Measurements from ENCODE around the gene CFAP73. TPM values are rescaled to one million over a fixed set of nuclear protein-coding genes. Genes with fewer than 3 reads are reported as not detected.

Gene CFAP73
- total RNA-seq, 3 donors from 2014 or later (not counting 1 experiment from before 2014, with no cell fraction given): not detected

- Histone ChIP-seq H3K4me1 (ENCODE audit: control insufficient read depth, insufficient read depth, low read length) (peaks cover 18% of the 10 kb centered on the region), H3K27ac (ENCODE audit: low read length) (no peak overlapping the region), H3K4me3 (ENCODE audit: low read length) (no peak overlapping the region), H3K9me3 (ENCODE audit: control insufficient read depth, insufficient read depth, low read length) (no peaks in the 10 kb centered on the region), H3K36me3 (ENCODE audit: control insufficient read depth, insufficient read depth, low read length) (no peaks in the 10 kb centered on the region), H3K27me3 (ENCODE audit: control insufficient read depth, insufficient read depth, low read length) (no peaks in the 10 kb centered on the region)
- H3K4me1 Mint-ChIP-seq: peaks cover 0 to 5% of the 10 kb centered on the region in 2 donors
- intact Hi-C loops (cut with micrococcal nuclease): no loop called here
- H3K4me3 Mint-ChIP-seq: no peak overlapping the region
- H3K36me3 Mint-ChIP-seq: no peaks in the 10 kb centered on the region
- TF ChIP-seq, protein P1, sequence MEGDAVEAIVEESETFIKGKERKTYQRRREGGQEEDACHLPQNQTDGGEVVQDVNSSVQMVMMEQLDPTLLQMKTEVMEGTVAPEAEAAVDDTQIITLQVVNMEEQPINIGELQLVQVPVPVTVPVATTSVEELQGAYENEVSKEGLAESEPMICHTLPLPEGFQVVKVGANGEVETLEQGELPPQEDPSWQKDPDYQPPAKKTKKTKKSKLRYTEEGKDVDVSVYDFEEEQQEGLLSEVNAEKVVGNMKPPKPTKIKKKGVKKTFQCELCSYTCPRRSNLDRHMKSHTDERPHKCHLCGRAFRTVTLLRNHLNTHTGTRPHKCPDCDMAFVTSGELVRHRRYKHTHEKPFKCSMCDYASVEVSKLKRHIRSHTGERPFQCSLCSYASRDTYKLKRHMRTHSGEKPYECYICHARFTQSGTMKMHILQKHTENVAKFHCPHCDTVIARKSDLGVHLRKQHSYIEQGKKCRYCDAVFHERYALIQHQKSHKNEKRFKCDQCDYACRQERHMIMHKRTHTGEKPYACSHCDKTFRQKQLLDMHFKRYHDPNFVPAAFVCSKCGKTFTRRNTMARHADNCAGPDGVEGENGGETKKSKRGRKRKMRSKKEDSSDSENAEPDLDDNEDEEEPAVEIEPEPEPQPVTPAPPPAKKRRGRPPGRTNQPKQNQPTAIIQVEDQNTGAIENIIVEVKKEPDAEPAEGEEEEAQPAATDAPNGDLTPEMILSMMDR (IDR thresholded peaks at IDR 0.05): no peak
- no peak for DNase-seq
- no peak for ATAC-seq
- peaks cover 6 to 14% of the 10 kb centered on the region in 2 donors for H3K27me3 Mint-ChIP-seq (ENCODE audit: low read depth in 2 of 2)
- no peak overlapping the region for H3K27ac Mint-ChIP-seq
- WGBS (ENCODE audit: insufficient coverage): 88% methylated on average over 1 of the region's 2 CpGs
- H3K9me3 Mint-ChIP-seq: no peaks in the 10 kb centered on the region
Observed at GRCh38 chr12:113113397-113113796, 36.1 kb upstream of the CFAP73 start.

- WGBS (ENCODE audit: insufficient coverage): 90% methylated on average over 19 of the region's 19 CpGs
- H3K4me1 ChIP-seq (ENCODE audit: control insufficient read depth, insufficient read depth, low read length): peaks cover 13% of the 10 kb centered on the region
- H3K36me3 ChIP-seq (ENCODE audit: control insufficient read depth, insufficient read depth, low read length): no peaks in the 10 kb centered on the region
- ATAC-seq (no peak), DNase-seq (no peak)
- TF ChIP-seq, protein P1 (IDR thresholded peaks at IDR 0.05): no peak
- Mint-ChIP-seq H3K27ac (no peak overlapping the region), H3K4me3 (no peak overlapping the region), H3K9me3 (no peaks in the 10 kb centered on the region), H3K27me3 (ENCODE audit: low read depth in 2 of 2) (peaks cover 6 to 14% of the 10 kb centered on the region in 2 donors), H3K36me3 (no peaks in the 10 kb centered on the region), H3K4me1 (peaks cover 0 to 5% of the 10 kb centered on the region in 2 donors)
- H3K27ac ChIP-seq (ENCODE audit: low read length): no peak overlapping the region
- H3K4me3 ChIP-seq (ENCODE audit: low read length): no peak overlapping the region
- intact Hi-C loops (cut with micrococcal nuclease): no loop called here
- H3K9me3 ChIP-seq (ENCODE audit: control insufficient read depth, insufficient read depth, low read length): no peaks in the 10 kb centered on the region
- H3K27me3 ChIP-seq (ENCODE audit: control insufficient read depth, insufficient read depth, low read length): no peaks in the 10 kb centered on the region
Observed at GRCh38 chr12:113114447-113115178, 34.9 kb upstream of the CFAP73 start.

DNA sequence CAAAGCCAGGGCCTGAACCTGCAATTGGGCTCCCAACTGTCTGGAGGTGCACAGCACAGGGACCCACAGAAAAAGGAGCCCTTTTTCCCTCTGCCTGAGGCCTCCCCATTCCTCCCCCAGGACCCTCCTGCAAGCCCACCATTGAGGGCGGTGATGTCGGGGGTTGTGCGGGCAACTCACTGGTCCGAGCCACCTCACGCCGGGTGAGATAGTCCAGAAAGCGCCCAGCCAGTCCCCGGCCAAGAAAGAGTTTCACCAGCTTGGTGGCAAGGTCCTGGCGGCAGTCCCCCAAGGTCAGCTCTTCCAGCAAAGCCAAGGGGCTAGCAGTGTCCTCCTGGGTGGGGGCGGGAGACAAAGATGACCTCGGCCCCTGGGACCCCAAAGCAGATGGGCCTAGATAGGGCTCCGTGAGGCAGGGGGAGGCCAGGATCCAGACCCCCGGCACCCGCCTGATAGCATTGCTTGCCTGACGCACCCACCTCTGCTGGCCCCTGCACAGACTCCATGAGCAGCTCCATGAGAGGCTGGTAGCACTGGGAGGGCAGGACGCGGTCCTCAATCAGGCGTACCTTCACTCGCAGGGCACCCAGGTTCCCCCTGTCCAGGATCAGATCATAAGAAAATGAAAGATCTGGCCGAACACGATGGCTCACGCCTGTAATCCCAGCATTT is 33.9 kb upstream of the CFAP73 start:
- Mint-ChIP-seq H3K36me3 (no peaks in the 10 kb centered on the region), H3K27me3 (ENCODE audit: low read depth in 2 of 2) (peaks cover 12 to 19% of the 10 kb centered on the region in 2 donors), H3K4me3 (no peak overlapping the region), H3K27ac (no peak overlapping the region), H3K9me3 (no peaks in the 10 kb centered on the region), H3K4me1 (no peaks in the 10 kb centered on the region)
- Histone ChIP-seq H3K4me3 (ENCODE audit: low read length) (no peak overlapping the region), H3K4me1 (ENCODE audit: control insufficient read depth, insufficient read depth, low read length) (peaks cover 3% of the 10 kb centered on the region), H3K9me3 (ENCODE audit: control insufficient read depth, insufficient read depth, low read length) (no peaks in the 10 kb centered on the region), H3K36me3 (ENCODE audit: control insufficient read depth, insufficient read depth, low read length) (no peaks in the 10 kb centered on the region), H3K27ac (ENCODE audit: low read length) (no peak overlapping the region), H3K27me3 (ENCODE audit: control insufficient read depth, insufficient read depth, low read length) (no peaks in the 10 kb centered on the region)
- ATAC-seq: no peak
- 87% methylated on average over 22 of the region's 22 CpGs for WGBS (ENCODE audit: insufficient coverage)
- TF ChIP-seq, protein P1 (IDR thresholded peaks at IDR 0.05): no peak
- intact Hi-C loops (cut with micrococcal nuclease): no loop called here
- no peak for DNase-seq

All from natural killer cell (primary cell).